ENCODE measurements around the gene MX1. TPM values are rescaled to one million over a fixed set of nuclear protein-coding genes. Genes with fewer than 3 reads are reported as not detected.

Gene MX1, protein sequence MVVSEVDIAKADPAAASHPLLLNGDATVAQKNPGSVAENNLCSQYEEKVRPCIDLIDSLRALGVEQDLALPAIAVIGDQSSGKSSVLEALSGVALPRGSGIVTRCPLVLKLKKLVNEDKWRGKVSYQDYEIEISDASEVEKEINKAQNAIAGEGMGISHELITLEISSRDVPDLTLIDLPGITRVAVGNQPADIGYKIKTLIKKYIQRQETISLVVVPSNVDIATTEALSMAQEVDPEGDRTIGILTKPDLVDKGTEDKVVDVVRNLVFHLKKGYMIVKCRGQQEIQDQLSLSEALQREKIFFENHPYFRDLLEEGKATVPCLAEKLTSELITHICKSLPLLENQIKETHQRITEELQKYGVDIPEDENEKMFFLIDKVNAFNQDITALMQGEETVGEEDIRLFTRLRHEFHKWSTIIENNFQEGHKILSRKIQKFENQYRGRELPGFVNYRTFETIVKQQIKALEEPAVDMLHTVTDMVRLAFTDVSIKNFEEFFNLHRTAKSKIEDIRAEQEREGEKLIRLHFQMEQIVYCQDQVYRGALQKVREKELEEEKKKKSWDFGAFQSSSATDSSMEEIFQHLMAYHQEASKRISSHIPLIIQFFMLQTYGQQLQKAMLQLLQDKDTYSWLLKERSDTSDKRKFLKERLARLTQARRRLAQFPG
- total RNA-seq, result 100 to 1,000 TPM; 108 to 109 TPM

- H3K4me1 Mint-ChIP-seq, result peaks cover 27% of the 10 kb centered on the region
- DNase-seq, result peak; percentile 90
- H3K4me3 Mint-ChIP-seq, result peak within 1 kb of the TSS; percentile 89
- no peaks in the 10 kb centered on the region for H3K27me3 Mint-ChIP-seq
- H3K36me3 Mint-ChIP-seq, result peaks cover 12% of the 10 kb centered on the region
- peak within 1 kb of the TSS; percentile 95 for H3K27ac Mint-ChIP-seq
- no peaks in the 10 kb centered on the region for H3K9me3 Mint-ChIP-seq
Observed at GRCh38 chr21:41425954-41426675, at the start of gene MX1. Gene MX1, plus strand, starts transcription at chr21:41426239. Its CDS starts 5,832 bp downstream, at chr21:41432071.

GRCh38 chr21:41377715-41378114, 48.3 kb upstream of the MX1 start:
- Mint-ChIP-seq H3K27ac (no peak overlapping the region), H3K36me3 (peaks cover 11% of the 10 kb centered on the region), H3K27me3 (no peaks in the 10 kb centered on the region), H3K4me3 (no peak overlapping the region), H3K9me3 (no peaks in the 10 kb centered on the region), H3K4me1 (peaks cover 12% of the 10 kb centered on the region)
- no peak for DNase-seq

DNA sequence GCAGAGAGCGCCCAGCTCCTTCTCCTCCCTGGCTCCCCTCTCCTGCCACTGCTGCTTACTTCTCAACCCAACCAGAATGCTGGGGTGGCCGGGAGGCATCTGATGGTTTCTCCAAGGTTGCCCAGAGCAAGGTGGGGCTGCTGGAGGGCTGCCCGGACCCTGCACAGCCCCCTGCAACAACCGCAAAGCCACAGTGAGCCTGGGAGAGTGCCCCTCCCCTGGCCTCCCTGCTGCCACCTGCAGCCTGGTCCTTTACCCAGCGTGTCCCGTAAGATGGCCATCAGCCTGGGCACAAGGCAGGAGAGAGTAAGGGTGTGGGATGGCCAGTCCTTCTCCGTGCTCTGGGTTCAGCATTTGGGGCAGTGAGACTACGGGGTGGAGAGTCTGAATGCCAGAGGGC, 47.2 kb upstream of the MX1 start:
- Mint-ChIP-seq H3K9me3 (no peaks in the 10 kb centered on the region), H3K4me3 (no peak overlapping the region), H3K27ac (no peak overlapping the region), H3K36me3 (peaks cover 11% of the 10 kb centered on the region), H3K27me3 (no peaks in the 10 kb centered on the region), H3K4me1 (peaks cover 6% of the 10 kb centered on the region)
- DNase-seq, result no peak

GRCh38 chr21:41379901-41380300, 46.1 kb upstream of the MX1 start:
- Mint-ChIP-seq H3K36me3 (peaks cover 11% of the 10 kb centered on the region), H3K4me1 (peaks cover 2% of the 10 kb centered on the region), H3K27ac (no peak overlapping the region), H3K4me3 (no peak overlapping the region), H3K9me3 (no peaks in the 10 kb centered on the region), H3K27me3 (no peaks in the 10 kb centered on the region)
- DNase-seq, result no peak

- Mint-ChIP-seq H3K4me3 (no peak overlapping the region), H3K36me3 (peaks cover 11% of the 10 kb centered on the region)
Observed at GRCh38 chr21:41381731-41382130, 44.3 kb upstream of the MX1 start.

DNA sequence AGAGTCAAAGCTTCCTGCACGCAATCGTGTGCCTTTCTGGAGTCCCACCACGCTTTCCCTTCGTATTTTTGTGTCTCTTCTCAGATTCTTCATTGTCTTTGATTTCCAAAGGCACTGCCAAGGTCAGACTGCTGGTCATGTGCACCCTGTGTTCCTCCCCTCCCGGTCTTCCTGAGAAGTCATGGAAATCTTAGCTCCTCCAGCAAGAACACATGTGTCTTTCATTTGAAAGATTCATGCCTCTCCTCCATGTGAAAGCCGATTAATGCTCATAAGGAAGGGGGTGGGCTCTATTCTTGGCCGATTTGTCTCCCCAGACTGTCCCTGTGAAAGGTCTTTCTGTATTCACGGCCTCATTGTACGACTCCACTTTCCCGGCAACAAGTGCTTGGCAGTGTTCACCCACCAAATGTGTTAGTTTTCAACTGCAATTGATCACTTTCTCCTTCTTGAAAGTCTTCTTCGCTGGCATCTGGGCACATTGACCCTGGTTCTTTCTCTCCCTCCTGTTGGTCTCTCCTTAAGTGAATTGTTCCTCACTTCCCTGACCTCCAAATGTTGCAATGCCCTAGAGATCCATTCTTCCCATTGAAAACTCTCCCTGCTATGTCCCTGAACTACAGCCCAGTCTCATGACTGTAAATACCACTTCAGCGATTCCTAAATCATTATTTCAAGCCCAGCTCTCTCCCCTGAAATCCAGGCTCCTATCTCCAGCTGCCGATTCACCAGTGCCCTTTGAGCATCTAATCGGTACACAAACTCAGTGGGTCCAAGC, 38.8 kb upstream of the MX1 start:
- Mint-ChIP-seq H3K36me3 (peaks cover 2% of the 10 kb centered on the region), H3K27ac (no peak overlapping the region), H3K27me3 (no peaks in the 10 kb centered on the region), H3K9me3 (no peaks in the 10 kb centered on the region), H3K4me3 (no peak overlapping the region), H3K4me1 (no peaks in the 10 kb centered on the region)
- no peak for DNase-seq

More at GRCh38 chr21:41381731-41382130, 44.3 kb upstream of the MX1 start:
- Mint-ChIP-seq H3K27ac (no peak overlapping the region), H3K27me3 (no peaks in the 10 kb centered on the region), H3K4me1 (no peaks in the 10 kb centered on the region), H3K9me3 (no peaks in the 10 kb centered on the region)
- DNase-seq, result no peak

DNA sequence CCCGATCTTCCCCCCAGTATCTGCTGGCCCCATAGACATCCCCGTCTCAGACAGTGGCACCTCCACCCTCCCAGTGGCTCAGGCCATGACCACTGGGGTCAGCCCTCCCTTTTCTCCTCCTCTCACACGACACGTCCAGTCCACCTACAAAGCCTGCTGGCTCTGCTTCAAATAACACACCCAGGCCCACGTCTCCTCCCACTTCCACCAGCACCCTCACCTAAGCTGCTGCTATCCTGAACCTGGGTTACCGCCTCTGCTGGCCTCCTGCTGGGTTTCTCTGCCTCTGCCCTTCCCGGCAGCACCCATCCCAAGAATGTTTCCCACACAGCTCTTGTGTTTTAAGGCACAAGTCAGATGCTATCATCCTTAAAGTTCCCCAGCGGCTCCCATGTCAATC, 38.2 kb upstream of the MX1 start:
- Mint-ChIP-seq H3K4me3 (no peak overlapping the region), H3K36me3 (peaks cover 2% of the 10 kb centered on the region), H3K27ac (no peak overlapping the region), H3K27me3 (no peaks in the 10 kb centered on the region), H3K4me1 (no peaks in the 10 kb centered on the region), H3K9me3 (no peaks in the 10 kb centered on the region)
- DNase-seq, result no peak

DNA sequence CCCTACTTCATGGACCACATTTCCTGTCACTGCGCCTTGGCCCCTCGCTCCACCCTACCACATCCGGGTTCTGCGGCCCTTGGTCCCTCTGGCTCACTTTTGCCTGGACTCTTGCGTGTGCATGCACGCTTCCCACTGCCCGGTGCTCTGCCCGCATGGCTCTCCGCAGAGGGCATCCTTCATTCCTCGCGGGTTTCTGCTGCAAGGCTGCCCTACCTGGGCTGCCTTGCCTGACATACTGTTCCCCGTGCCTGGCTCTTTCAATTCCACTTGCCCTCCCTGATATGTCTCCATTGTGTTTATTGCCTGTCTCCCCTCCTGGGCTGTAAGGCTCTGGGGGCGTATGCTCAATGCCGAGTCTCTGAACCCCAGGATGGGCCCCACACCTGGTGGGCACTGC, 37.8 kb upstream of the MX1 start:
- peaks cover 2% of the 10 kb centered on the region for H3K36me3 Mint-ChIP-seq
- H3K9me3 Mint-ChIP-seq, result no peaks in the 10 kb centered on the region
- no peak for DNase-seq
- H3K27me3 Mint-ChIP-seq, result no peaks in the 10 kb centered on the region
- no peaks in the 10 kb centered on the region for H3K4me1 Mint-ChIP-seq
- no peak overlapping the region for H3K4me3 Mint-ChIP-seq
- no peak overlapping the region for H3K27ac Mint-ChIP-seq

DNA sequence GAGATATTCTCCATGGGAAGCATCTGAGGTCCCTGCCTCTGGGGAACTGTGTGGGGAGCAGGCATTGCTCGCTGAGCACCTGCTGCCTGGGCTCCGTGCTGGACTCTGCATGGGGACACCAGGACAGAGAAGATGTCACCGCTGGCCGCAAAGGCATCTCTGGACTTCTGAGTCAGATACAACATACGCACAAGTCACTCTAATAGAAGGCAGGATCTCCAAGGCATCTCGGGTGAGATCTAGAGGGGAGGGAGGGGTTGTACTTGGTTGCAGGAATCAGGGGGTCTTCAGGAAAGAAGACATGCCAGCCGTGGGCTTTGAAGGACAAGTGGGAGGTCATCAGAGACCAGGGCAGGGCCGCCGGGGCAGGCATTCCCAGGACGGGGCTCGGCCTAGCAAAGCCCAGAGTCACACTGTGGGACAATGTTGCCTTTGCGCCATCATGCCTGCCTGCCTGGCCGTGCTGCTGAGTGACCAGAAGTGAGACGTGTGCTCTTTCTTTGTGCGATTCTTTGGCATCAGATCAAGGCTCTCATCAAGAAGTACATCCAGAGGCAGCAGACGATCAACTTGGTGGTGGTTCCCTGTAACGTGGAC, 35.9 kb upstream of the MX1 start:
- H3K36me3 Mint-ChIP-seq, result peaks cover 2% of the 10 kb centered on the region
- no peak for DNase-seq
- H3K27ac Mint-ChIP-seq, result no peak overlapping the region
- H3K9me3 Mint-ChIP-seq, result no peaks in the 10 kb centered on the region
- H3K4me3 Mint-ChIP-seq, result no peak overlapping the region
- H3K4me1 Mint-ChIP-seq, result no peaks in the 10 kb centered on the region
- no peaks in the 10 kb centered on the region for H3K27me3 Mint-ChIP-seq

- Mint-ChIP-seq H3K4me1 (no peaks in the 10 kb centered on the region), H3K9me3 (no peaks in the 10 kb centered on the region), H3K4me3 (no peak overlapping the region), H3K27ac (no peak overlapping the region), H3K36me3 (no peaks in the 10 kb centered on the region), H3K27me3 (no peaks in the 10 kb centered on the region)
- DNase-seq, result no peak
Observed at GRCh38 chr21:41393876-41394465, 32.1 kb upstream of the MX1 start.

GRCh38 chr21:41396558-41397075, 29.4 kb upstream of the MX1 start:
- H3K27ac Mint-ChIP-seq, result no peak overlapping the region
- no peak for DNase-seq
- H3K27me3 Mint-ChIP-seq, result no peaks in the 10 kb centered on the region
- peaks cover 7% of the 10 kb centered on the region for H3K36me3 Mint-ChIP-seq
- H3K4me1 Mint-ChIP-seq, result no peaks in the 10 kb centered on the region
- H3K9me3 Mint-ChIP-seq, result no peaks in the 10 kb centered on the region
- no peak overlapping the region for H3K4me3 Mint-ChIP-seq

- Mint-ChIP-seq H3K4me1 (no peaks in the 10 kb centered on the region), H3K27me3 (no peaks in the 10 kb centered on the region), H3K9me3 (no peaks in the 10 kb centered on the region), H3K36me3 (peaks cover 7% of the 10 kb centered on the region), H3K27ac (no peak overlapping the region), H3K4me3 (no peak overlapping the region)
- DNase-seq, result no peak
Observed at GRCh38 chr21:41397471-41397891, 28.6 kb upstream of the MX1 start.

GRCh38 chr21:41398251-41398650, 27.8 kb upstream of the MX1 start:
- no peaks in the 10 kb centered on the region for H3K9me3 Mint-ChIP-seq
- H3K36me3 Mint-ChIP-seq, result peaks cover 8% of the 10 kb centered on the region
- no peak overlapping the region for H3K4me3 Mint-ChIP-seq
- DNase-seq, result no peak
- H3K27me3 Mint-ChIP-seq, result no peaks in the 10 kb centered on the region
- H3K4me1 Mint-ChIP-seq, result no peaks in the 10 kb centered on the region
- H3K27ac Mint-ChIP-seq, result no peak overlapping the region

- Mint-ChIP-seq H3K9me3 (no peaks in the 10 kb centered on the region), H3K36me3 (peaks cover 8% of the 10 kb centered on the region), H3K4me1 (no peaks in the 10 kb centered on the region), H3K27me3 (no peaks in the 10 kb centered on the region), H3K27ac (no peak overlapping the region), H3K4me3 (no peak overlapping the region)
- DNase-seq, result no peak
Observed at GRCh38 chr21:41398831-41399230, 27.2 kb upstream of the MX1 start.
